ENCODE results near the gene CELSR2. TPM values are rescaled to one million over a fixed set of nuclear protein-coding genes. Genes with fewer than 3 reads are reported as not detected.
A peak's percentile ranks its signal among the peaks of the same experiment; 100 is the strongest.

CELSR2 gene
- total RNA-seq, 4 donors from 2014 or later: 7.8 to 20.4 (median 10.5) TPM

DNA sequence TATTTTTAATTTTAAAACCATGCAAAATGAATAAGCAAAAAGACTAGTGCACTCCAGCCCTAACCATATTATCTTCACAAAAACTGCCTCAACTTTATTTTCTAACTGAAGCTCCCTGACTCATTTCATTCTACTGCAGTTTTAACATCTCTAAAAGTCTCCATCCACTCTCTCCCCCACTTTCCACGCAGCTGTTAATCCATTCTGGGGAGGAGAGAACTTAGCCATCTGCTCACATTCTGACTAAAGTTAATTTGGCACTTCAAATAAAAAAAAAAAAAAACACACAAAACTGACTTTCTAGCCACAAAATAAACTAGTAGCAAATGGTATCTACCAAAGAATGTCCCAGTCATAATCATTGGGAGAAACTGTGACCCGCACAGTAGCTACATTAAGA, 62.9 kb downstream of the CELSR2 start:
- intact Hi-C loops (cut with DNase I): no loop called here
- TF ChIP-seq POLR2AphosphoS5 (IDR thresholded peaks at IDR 0.05) (no peak), EP300 (IDR thresholded peaks at IDR 0.05) (no peak), POLR2A (IDR thresholded peaks at IDR 0.05; ENCODE audit: low read depth) (no peak), CTCF (IDR thresholded peaks at IDR 0.05) (no peak)
- WGBS: 91% methylated on average over 2 of the region's 2 CpGs
- Histone ChIP-seq H3K36me3 (peaks cover 14 to 72% (median 60%) of the 10 kb centered on the region in 4 donors), H3K4me3 (no peak overlapping the region), H3K4me1 (peaks cover 9 to 56% (median 38%) of the 10 kb centered on the region in 4 donors), H3K9me3 (no peaks in the 10 kb centered on the region), H3K27ac (replicated peaks in 1 of 4) (no peak overlapping the region), H3K27me3 (no peaks in the 10 kb centered on the region)
- no peak for DNase-seq (ENCODE audit: extremely low spot score)

GRCh38 chr1:109312978-109313775, 63.8 kb downstream of the CELSR2 start:
- peaks cover 0 to 47% (median 29%) of the 10 kb centered on the region in 4 donors for H3K4me1 ChIP-seq
- peak overlapping the region in 1 of 4 donors; percentile 27 for H3K27ac ChIP-seq (replicated peaks in 1 of 4)
- TF ChIP-seq POLR2AphosphoS5 (IDR thresholded peaks at IDR 0.05): no peak
- no peak for TF ChIP-seq CTCF (IDR thresholded peaks at IDR 0.05)
- no peak for TF ChIP-seq POLR2A (IDR thresholded peaks at IDR 0.05; ENCODE audit: low read depth)
- TF ChIP-seq EP300 (IDR thresholded peaks at IDR 0.05): no peak
- no peak for DNase-seq (ENCODE audit: extremely low spot score)
- peaks cover 23 to 81% (median 70%) of the 10 kb centered on the region in 4 donors for H3K36me3 ChIP-seq
- 89% methylated on average over 12 of the region's 12 CpGs for WGBS
- intact Hi-C loops (cut with DNase I): no loop called here
- no peaks in the 10 kb centered on the region for H3K9me3 ChIP-seq
- no peaks in the 10 kb centered on the region for H3K27me3 ChIP-seq
- no peak overlapping the region for H3K4me3 ChIP-seq

DNA sequence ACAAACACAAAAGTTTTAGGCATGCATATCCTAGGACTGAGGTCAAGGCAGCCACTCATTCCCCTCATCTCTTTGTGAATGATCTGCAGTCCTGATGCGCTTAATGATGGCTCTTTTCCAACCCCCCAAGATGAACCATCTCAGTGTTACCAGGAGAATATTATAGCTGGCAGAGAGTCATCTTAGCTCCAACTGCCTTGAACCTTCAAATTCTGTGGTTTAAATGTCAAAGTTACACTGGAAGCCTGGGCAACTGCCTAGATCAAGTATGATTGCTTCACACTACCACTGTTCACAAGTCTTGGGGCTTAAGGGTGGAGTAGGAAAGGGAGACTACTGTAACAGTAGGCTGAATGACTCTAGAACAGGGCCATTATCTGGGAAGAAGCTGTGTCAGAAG, 65.5 kb downstream of the CELSR2 start:
- Histone ChIP-seq H3K4me1 (peaks cover 0 to 36% (median 17%) of the 10 kb centered on the region in 4 donors), H3K36me3 (peaks cover 40 to 91% (median 86%) of the 10 kb centered on the region in 4 donors), H3K27me3 (no peaks in the 10 kb centered on the region), H3K4me3 (no peak overlapping the region), H3K27ac (replicated peaks in 1 of 4) (peak overlapping the region in 2 of 4 donors; percentile 1 to 9), H3K9me3 (no peaks in the 10 kb centered on the region)
- intact Hi-C loops (cut with DNase I): no loop called here
- DNase-seq (ENCODE audit: extremely low spot score): no peak
- WGBS: 100% methylated on average over 1 of the region's 1 CpG
- TF ChIP-seq CTCF (IDR thresholded peaks at IDR 0.05) (no peak), EP300 (IDR thresholded peaks at IDR 0.05) (no peak), POLR2AphosphoS5 (IDR thresholded peaks at IDR 0.05) (no peak), POLR2A (IDR thresholded peaks at IDR 0.05; ENCODE audit: low read depth) (no peak)

- intact Hi-C loops (cut with DNase I): no loop called here
- TF ChIP-seq EP300 (IDR thresholded peaks at IDR 0.05): no peak
- Histone ChIP-seq H3K4me1 (peaks cover 0 to 31% (median 12%) of the 10 kb centered on the region in 4 donors), H3K27me3 (no peaks in the 10 kb centered on the region), H3K27ac (replicated peaks in 1 of 4) (peak overlapping the region in 2 of 4 donors; percentile 1 to 9), H3K36me3 (peaks cover 43 to 96% (median 91%) of the 10 kb centered on the region in 4 donors), H3K4me3 (no peak overlapping the region), H3K9me3 (no peaks in the 10 kb centered on the region)
- DNase-seq (ENCODE audit: extremely low spot score): no peak
- 93% methylated on average over 4 of the region's 4 CpGs for WGBS
Observed at GRCh38 chr1:109315288-109315687, 65.9 kb downstream of the CELSR2 start.

DNA sequence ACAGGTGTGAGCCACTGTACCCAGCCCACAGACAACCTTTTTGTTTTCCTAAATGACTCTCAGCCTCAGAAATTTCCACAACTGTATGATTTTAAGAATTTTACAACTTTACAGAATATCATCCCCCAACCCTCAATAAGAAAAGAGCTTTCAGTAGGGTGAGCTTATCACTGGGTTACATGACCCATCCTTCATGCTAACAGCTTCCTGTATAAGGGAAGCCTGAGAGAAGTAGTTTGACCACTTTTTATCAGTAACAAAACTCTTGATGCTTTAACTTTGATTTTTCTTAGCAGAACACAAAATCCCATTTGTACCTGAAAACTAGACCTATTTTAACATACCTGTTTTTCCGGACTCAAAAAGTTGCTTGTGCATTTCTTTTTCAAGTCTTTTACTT, 67.2 kb downstream of the CELSR2 start:
- 89% methylated on average over 1 of the region's 1 CpG for WGBS
- Histone ChIP-seq H3K4me1 (peaks cover 0 to 26% (median 9%) of the 10 kb centered on the region in 4 donors), H3K27ac (replicated peaks in 1 of 4) (no peak overlapping the region), H3K36me3 (peaks cover 56 to 100% (median 96%) of the 10 kb centered on the region in 4 donors), H3K9me3 (no peaks in the 10 kb centered on the region), H3K4me3 (no peak overlapping the region), H3K27me3 (no peaks in the 10 kb centered on the region)
- no peak for DNase-seq (ENCODE audit: extremely low spot score)
- intact Hi-C loops (cut with DNase I): no loop called here
- TF ChIP-seq POLR2AphosphoS5 (IDR thresholded peaks at IDR 0.05) (no peak), POLR2A (IDR thresholded peaks at IDR 0.05; ENCODE audit: low read depth) (no peak), CTCF (IDR thresholded peaks at IDR 0.05) (no peak), EP300 (IDR thresholded peaks at IDR 0.05) (no peak)

Measured in esophagus muscularis mucosa (tissue), 4 donors.